Neural progenitor cell (in vitro differentiated cells): Measurements from ENCODE around the gene SAMD13.

Source experiments
- CTCF ChIP-seq: fragments of 200-600 bp; sonication (generic); IDR thresholded peaks from 2 replicates; pipeline ENCODE4 v1.5.1; 2017; ENCODE audit warnings: antibody characterized with exemption, mild to moderate bottlenecking
- EZH2 ChIP-seq: fragments of 200-600 bp; sonication (generic); IDR thresholded peaks from 2 replicates; pipeline ENCODE4 v1.6.1; 2017; ENCODE audit warnings: antibody characterized with exemption, mild to moderate bottlenecking, moderate library complexity

- TF ChIP-seq CTCF (no peak), EZH2 (no peak)
Observed at GRCh38 chr1:84348759-84349158, 47.3 kb downstream of the SAMD13 start.
